NCI-H82 (cell line): ENCODE measurements around the gene SERINC5.
"Not testable (repeated sequence)": the region's sequence is repeated elsewhere in the genome, so short reads cannot be mapped to it uniquely, and the experiment has no call there.

Source experiments
- DNase-seq: peaks from one replicate; lab custom pipeline; 2025; lab: John Stamatoyannopoulos, UW

Gene SERINC5

GRCh38 chr5:80255811-80256712 lies at the start of gene SERINC5:
SERINC5 (minus strand) TSS chr5:80256048; CDS start chr5:80255922, 126 bp downstream.
- peak; percentile 77 for DNase-seq

GRCh38 chr5:80302636-80303035 lies 46.8 kb upstream of the SERINC5 start:
- no peak for DNase-seq

DNA sequence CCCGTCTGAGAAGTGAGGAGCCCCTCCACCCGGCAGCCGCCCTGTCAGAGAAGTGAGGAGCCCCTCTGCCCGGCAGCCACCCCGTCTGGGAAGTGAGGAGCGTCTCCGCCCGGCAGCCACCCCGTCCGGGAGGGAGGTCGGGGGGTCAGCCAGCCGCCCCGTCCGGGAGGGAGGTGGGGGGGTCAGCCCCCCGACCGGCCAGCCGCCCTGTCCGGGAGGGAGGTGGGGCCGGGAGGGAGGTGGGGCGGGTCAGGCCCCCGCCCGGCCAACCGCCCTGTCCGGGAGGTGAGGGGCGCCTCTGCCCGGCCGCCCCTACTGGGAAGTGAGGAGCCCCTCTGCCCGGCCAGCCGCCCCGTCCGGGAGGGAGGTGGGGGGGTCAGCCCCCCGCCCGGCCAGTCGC lies 45.5 kb upstream of the SERINC5 start:
- not testable (repeated sequence) for DNase-seq

DNA sequence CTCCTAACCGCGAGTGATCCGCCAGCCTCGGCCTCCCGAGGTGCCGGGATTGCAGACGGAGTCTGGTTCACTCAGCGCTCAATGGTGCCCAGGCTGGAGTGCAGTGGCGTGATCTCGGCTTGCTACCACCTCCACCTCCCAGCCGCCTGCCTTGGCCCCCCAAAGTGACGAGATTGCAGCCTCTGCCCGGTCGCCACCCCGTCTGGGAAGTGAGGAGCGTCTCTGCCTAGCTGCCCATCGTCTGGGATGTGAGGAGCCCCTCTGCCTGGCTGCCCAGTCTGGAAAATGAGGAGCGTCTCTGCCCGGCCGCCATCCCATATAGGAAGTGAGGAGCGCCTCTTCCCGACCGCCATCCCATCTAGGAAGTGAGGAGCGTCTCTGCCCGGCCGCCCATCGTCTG lies 44.9 kb upstream of the SERINC5 start:
- DNase-seq = not testable (repeated sequence)

DNA sequence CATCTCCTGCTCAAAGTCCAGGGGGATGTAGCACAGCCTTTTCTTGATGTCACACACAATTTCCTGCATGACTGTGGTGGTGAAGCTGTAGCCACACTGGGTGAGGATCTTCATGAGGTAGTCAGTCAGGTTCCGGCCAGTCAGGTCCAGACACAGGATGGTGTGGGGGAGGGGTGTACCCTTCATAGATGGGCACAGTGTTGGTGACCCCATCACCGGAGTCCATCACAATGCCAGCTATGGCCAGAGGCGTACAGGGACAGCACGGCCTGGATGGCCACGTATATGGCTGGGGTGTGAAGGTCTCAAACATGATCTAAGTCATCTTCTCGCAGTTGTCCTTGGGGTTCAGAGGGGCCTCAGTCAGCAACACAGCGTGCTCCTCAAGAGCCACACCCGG lies 44.3 kb upstream of the SERINC5 start:
- no peak for DNase-seq

- no peak for DNase-seq
Observed at GRCh38 chr5:80299601-80300000, 43.8 kb upstream of the SERINC5 start.

- no peak for DNase-seq
Observed at GRCh38 chr5:80296121-80296520, 40.3 kb upstream of the SERINC5 start.

DNA sequence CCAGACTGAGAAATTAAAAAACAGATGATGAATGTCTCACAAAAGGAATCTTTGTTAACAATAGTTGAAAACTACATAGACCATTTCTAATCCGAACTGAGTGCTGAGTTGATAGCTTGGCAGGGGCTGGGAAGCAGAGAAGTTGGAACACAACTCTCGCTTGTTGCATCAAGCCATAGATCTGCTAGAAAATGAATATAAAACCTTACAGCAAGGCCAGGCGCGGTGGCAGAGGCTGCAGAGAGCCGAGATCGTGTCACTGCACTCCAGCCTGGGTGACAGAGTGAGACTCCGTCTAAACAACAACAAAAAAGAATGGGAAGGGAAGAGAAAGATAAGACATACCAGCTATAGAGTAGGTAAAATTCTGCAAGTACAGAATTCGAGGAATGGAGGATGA lies 35.9 kb upstream of the SERINC5 start:
- no peak for DNase-seq

DNA sequence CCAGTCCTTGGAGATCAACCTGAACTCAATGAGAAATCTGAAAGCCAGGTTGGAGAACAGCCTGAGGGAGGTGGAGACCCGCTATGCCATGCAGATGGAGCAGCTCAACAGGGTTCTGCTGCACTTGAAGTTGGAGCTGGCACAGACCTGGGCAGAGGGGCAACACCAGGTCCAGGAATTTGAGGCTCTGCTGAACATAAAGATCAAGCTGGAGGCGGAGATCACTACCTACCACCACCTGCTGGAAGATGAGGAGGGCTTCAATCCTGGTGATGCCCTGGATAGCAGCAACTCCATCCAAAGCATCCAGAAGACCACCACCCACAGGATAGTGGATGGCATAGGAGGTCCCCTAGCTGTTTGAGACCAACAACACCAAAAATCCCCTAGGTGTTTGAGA lies 33.5 kb upstream of the SERINC5 start:
- DNase-seq = no peak

DNA sequence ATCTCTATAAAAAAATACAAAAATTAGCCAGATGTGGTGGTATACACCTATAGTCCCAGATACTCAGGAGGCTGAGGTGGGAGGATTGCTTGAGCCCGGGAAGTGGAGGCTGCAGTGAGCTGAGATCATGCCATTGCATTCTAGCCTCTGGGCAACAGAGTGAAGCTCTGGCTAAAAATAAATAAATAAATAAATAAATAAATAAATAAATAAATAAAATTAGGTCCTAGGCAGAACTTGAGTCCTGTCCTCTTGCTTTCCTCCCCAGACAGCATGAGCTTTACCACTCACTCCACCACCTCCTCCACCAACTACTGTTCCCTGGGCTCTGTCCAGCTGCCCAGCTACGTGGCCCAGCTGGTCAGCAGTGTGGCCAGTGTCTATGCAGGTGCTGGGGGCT lies 32.3 kb upstream of the SERINC5 start:
- DNase-seq = no peak

- DNase-seq = no peak
Observed at GRCh38 chr5:80284720-80285119, 28.9 kb upstream of the SERINC5 start.

GRCh38 chr5:80283360-80283759 lies 27.5 kb upstream of the SERINC5 start:
- no peak for DNase-seq

DNA sequence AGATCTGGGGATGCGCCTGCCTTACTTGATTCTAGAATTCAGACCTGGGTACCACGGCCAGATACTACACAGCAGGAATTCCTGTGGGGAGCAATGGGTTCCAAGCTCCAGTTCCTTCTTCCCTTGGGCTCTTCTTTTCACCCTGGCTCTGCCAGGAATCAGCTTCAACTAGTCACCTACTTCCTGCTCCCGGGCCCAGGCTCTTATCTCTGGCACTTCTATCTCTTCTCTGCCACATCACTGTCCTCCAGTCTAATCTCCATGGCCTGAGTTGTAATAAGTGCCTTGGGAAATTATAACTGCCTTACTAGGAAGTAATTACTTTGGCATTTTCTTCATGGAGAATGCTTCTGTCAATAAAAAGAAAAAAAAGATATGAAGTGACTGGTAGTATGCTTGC lies 26.2 kb upstream of the SERINC5 start:
- no peak for DNase-seq

DNA sequence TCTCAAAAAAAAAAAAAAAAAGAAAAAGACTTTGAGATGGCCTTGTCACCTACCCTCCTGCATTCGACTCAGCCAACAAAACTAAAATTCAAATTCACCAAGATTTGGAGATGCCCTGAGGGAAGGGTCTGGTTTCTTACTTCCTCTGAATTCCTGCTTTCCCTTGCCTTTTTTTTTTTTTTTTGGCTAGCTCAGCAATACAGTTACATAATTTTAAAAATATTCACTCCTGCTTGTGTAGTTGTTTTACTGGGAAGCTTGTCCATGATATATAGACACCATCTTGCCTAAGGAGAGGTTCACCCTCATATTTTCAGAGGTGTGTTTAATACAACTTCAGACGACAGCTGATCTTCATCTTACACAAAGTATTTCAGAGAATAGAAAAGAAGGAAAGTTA lies 21.3 kb upstream of the SERINC5 start:
- DNase-seq = no peak

DNA sequence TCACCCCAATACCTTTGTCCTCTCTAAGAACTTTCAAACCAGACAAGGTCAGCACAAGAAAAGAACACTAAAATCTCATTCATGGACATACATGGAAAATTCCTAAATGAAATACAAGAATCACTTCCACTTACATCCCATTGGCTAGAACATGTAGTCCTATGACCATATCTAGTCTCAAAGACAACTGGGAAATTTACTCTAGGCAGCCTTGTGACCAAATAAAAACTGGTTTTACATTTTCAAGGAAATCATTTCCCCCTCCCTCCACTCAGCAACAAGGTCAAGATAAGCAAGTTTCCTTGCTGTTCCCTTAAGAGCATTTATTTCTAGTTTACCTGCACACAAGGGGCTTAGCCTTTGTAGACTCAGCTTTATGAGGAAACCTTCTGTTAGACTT lies 20.3 kb upstream of the SERINC5 start:
- no peak for DNase-seq

DNA sequence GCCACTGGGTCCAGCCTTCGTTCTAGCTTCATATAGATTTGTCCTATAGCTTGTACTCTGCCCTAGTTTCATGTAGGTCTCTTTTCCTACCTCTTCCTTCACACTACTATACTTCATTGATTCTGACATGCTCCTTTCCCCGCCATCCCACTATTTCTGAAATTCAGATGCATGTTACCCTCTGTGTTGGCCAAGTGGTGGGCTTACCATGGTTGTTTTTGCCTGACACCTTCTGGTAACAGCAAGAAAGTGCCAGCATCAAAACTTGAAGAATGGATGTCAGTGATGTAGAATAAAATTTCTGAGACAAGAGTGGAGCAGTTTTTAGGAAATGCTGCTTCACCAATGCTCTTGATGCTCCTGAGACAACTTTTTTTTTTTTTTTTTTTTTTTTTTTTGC lies 19.5 kb upstream of the SERINC5 start:
- DNase-seq = peak; percentile 19

- not testable (repeated sequence) for DNase-seq
Observed at GRCh38 chr5:80270543-80270942, 14.7 kb upstream of the SERINC5 start.

GRCh38 chr5:80269991-80270438 lies 14.2 kb upstream of the SERINC5 start:
- DNase-seq = no peak

- no peak for DNase-seq
Observed at GRCh38 chr5:80268916-80269315, 13.1 kb upstream of the SERINC5 start.

DNA sequence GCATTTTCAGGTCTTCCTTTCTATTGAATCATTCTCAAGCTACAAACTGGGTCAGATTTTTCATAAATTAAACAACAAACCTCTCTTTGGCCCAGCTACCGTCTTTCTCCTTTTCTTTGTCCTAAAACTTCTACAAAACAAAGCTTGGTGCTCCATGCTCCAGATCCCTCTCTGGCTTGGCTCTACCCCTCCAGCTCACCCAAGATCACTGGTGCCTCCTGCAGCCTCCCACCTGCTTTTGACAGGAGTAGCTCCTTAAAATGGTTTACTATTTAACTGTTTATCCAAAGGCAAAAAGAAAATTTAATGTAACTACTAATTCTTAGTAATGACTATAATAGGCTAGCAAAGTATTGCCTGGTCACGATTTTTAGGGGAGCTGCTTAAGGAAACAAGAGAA lies 10.7 kb upstream of the SERINC5 start:
- no peak for DNase-seq

DNA sequence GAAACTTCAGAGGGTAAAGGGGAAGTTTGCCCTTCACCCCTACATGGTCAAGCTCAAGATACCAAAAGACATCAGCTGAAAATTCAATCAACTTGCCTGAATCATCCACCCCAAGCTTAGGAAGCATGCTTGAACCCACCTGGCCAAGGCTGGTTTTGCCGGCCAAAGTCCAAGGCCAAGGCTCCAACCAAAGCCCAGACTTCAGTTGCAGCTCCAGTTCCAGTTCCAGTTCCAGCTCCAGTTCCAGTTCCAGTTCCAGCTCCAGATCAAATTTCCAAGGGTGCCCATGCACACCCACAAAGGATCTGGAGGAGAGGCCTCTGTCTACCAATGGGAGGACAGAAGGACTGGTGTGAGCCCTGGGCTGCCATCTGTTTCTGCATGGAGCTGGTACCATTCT lies 4.6 kb upstream of the SERINC5 start:
- DNase-seq = no peak

- no peak for DNase-seq
Observed at GRCh38 chr5:80259511-80260203, 3.8 kb upstream of the SERINC5 start.

GRCh38 chr5:80255431-80255810 lies 427 bp downstream of the SERINC5 start:
- DNase-seq = peak; percentile 59
